Gastroesophageal sphincter (tissue), 3 donors: ENCODE measurements around the gene RBM22.

Source experiments
- CTCF ChIP-seq, 4 experiments: fragments of 200-600 bp in 2 of 4; fragments of 450-650 bp in 2 of 4; sonication (generic) in 1 of 4; IDR thresholded peaks; one replicate each; pipeline ENCODE4 v1.5.1; 2017 to 2019; ENCODE audit warnings: antibody characterized with exemption in 4 of 4, mild to moderate bottlenecking in 2 of 4, moderate library complexity in 2 of 4
- POLR2A ChIP-seq, 2 donors: fragments of 450-650 bp; IDR thresholded peaks; one replicate each; pipeline ENCODE4 v1.6.1; 2017; ENCODE audit warnings: antibody characterized with exemption in 2 of 2, mild to moderate bottlenecking in 2 of 2, moderate library complexity in 1 of 2
- POLR2AphosphoS5 ChIP-seq: sonication (generic); formaldehyde crosslinking; IDR thresholded peaks from one replicate; pipeline ENCODE4 v1.6.1; 2017; ENCODE audit warnings: antibody characterized with exemption

DNA sequence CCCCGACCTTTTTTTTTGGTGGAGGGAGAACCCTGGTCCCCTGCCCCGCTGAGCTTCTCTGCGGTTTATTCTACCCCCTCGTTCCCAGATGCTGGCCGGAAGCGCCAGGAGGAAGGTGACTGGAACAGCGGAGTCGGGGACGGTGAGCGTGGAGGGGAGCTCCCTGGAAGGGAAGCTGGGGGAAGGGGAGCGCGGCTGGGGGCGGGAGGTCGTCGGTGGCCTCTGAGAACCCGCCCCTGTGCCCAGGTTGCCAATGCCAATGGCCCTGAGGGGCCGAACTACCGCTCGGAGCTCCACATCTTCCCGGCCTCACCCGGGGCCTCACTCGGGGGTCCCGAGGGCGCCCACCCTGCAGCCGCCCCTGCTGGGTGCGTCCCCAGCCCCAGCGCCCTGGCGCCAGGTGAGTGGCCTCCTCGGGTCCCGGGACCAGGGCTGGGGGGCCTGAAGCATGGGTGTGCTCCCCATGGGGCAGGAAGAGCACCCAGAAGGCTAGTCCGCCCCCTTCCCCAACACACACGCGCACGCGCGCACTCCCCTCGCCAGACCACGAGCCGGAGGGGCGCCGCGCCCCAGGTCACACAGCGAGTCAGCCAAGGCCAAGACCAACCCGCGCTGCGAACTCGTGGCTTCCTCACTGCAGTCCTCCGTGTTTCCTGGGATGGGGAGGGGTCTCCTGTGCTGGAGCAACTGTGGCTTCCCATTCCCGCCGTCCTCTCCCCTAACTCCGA, 29.2 kb downstream of the RBM22 start:
- TF ChIP-seq POLR2AphosphoS5 (no peak), CTCF (IDR thresholded peaks at IDR 0.05) (no peak), POLR2A (IDR thresholded peaks at IDR 0.05) (no peak)
